Liver (tissue), 9 donors: ENCODE data around the gene GPR75. TPM values are rescaled to one million over a fixed set of nuclear protein-coding genes. Genes with fewer than 3 reads are reported as not detected.

Experiments used
- DNase-seq: peaks from one replicate; pipeline ENCODE4 v3.0.0-alpha.2; 2017; ENCODE audit warnings: low spot score
- H3K27ac ChIP-seq, 2 donors: one replicate each; pipeline ENCODE4 v1.7.0; 2013; ENCODE audit warnings: inconsistent platforms in 2 of 2, low read length in 2 of 2, control low read depth in 1 of 2, low read depth in 1 of 2, mild to moderate bottlenecking in 1 of 2
- H3K27me3 ChIP-seq, 4 donors: one replicate each; pipeline versions ENCODE4 v1.6.1 to v1.7.0; 2013; ENCODE audit warnings: low read length in 3 of 4, inconsistent platforms in 1 of 4, mild to moderate bottlenecking in 1 of 4, moderate library complexity in 1 of 4; ENCODE audit not compliant: control insufficient read depth in 4 of 4, insufficient read depth in 4 of 4
- H3K36me3 ChIP-seq, 4 donors: one replicate each; pipeline versions ENCODE4 v1.6.1 to v1.7.0; 2013; ENCODE audit warnings: low read length in 3 of 4, mild to moderate bottlenecking in 3 of 4, low read depth in 1 of 4, moderate library complexity in 1 of 4; ENCODE audit not compliant: control insufficient read depth in 4 of 4, insufficient read depth in 3 of 4
- H3K4me1 ChIP-seq, 4 donors: one replicate each; pipeline versions ENCODE4 v1.6.1 to v1.7.0; 2013; ENCODE audit warnings: low read length in 3 of 4, mild to moderate bottlenecking in 3 of 4, moderate library complexity in 1 of 4; ENCODE audit not compliant: control insufficient read depth in 4 of 4, insufficient read depth in 4 of 4
- H3K4me3 ChIP-seq, 3 donors: one replicate each; pipeline versions ENCODE4 v1.6.1 to v1.7.0; 2013; ENCODE audit warnings: low read length in 3 of 3, control low read depth in 1 of 3, low read depth in 1 of 3, mild to moderate bottlenecking in 1 of 3
- H3K9ac ChIP-seq, 2 donors: one replicate each; pipeline ENCODE4 v1.7.0; 2013; ENCODE audit warnings: low read length in 2 of 2, mild to moderate bottlenecking in 2 of 2, moderate library complexity in 2 of 2, control low read depth in 1 of 2, low read depth in 1 of 2
- H3K9me3 ChIP-seq, 4 donors: one replicate each; pipeline versions ENCODE4 v1.6.1 to v1.7.0; 2013; ENCODE audit warnings: low read length in 3 of 4; ENCODE audit not compliant: control insufficient read depth in 4 of 4
- CTCF ChIP-seq: fragments of 150-350 bp; IDR thresholded peaks from 2 replicates; pipeline ENCODE4 v1.5.1; 2017; ENCODE audit warnings: improper control_type of control experiment, low read depth, low read length; ENCODE audit not compliant: missing input control
- EGR1 ChIP-seq, 2 donors: IDR thresholded peaks; 2 replicates each; pipeline ENCODE4 v1.6.1; 2016 to 2018; ENCODE audit warnings: antibody characterized with exemption in 2 of 2, low read depth in 2 of 2
- FOXA1 ChIP-seq: IDR thresholded peaks from 2 replicates; pipeline ENCODE4 v1.6.1; 2016; ENCODE audit warnings: antibody characterized with exemption
- FOXA2 ChIP-seq: IDR thresholded peaks from 2 replicates; pipeline ENCODE4 v1.6.1; 2016; ENCODE audit warnings: antibody characterized with exemption
- HNF4A ChIP-seq, 2 donors: conservative IDR thresholded peaks; 2 replicates each; pipeline ENCODE4 v1.6.1; 2016; ENCODE audit warnings: antibody characterized with exemption in 2 of 2, mild to moderate bottlenecking in 2 of 2
- HNF4G ChIP-seq: IDR thresholded peaks from 2 replicates; pipeline ENCODE4 v1.6.1; 2016; ENCODE audit warnings: antibody characterized with exemption
- JUND ChIP-seq, 2 donors: IDR thresholded peaks; 2 replicates each; pipeline ENCODE4 v1.6.1; 2016; ENCODE audit warnings: antibody characterized with exemption in 2 of 2
- NR2F2 ChIP-seq: IDR thresholded peaks from 2 replicates; pipeline ENCODE4 v1.6.1; 2016; ENCODE audit warnings: antibody characterized with exemption
- RAD21 ChIP-seq, 2 donors: IDR thresholded peaks; 2 replicates each; pipeline ENCODE4 v1.6.1; 2016; ENCODE audit warnings: antibody characterized with exemption in 2 of 2, mild to moderate bottlenecking in 2 of 2
- RXRA ChIP-seq, 2 donors: IDR thresholded peaks; 2 replicates each; pipeline ENCODE4 v1.6.1; 2017 to 2018; ENCODE audit warnings: antibody characterized with exemption in 2 of 2, mild to moderate bottlenecking in 1 of 2
- SP1 ChIP-seq: IDR thresholded peaks from 2 replicates; pipeline ENCODE4 v1.6.1; 2018; ENCODE audit warnings: antibody characterized with exemption, mild to moderate bottlenecking
- TAF1 ChIP-seq: conservative IDR thresholded peaks from 2 replicates; pipeline ENCODE4 v1.6.1; 2016; ENCODE audit warnings: antibody characterized with exemption, mild to moderate bottlenecking
- YY1 ChIP-seq: IDR thresholded peaks from 2 replicates; pipeline ENCODE4 v1.6.1; 2016; ENCODE audit warnings: antibody characterized with exemption, mild to moderate bottlenecking
- whole genome bisulfite sequencing: extraction: QIAGEN DNeasy Blood & Tissue Kit; methylation state at CpG from one replicate; pipeline ENCODE4 v1.1.7; 2013; 5-methylcytosine and 5-hydroxymethylcytosine counted together
- polyA plus RNA-seq, 2 donors: library from polyadenylated mRNA; stranded (reverse) in 1 of 2; unstranded in 1 of 2; fragments of 200-250 nt in 1 of 2; fragments of >200 nt in 1 of 2; fragmentation: Nextera tagmentation in 1 of 2; extraction: Ambion mirVana in 1 of 2; gene quantifications; one replicate each; pipeline versions ENCODE4 v1.2.1 to v1.2.3, GENCODE V29; 2013 to 2015
- total RNA-seq, 2 donors: library from RNA; depleted of rRNA; stranded (reverse); fragments of >200 nt; gene quantifications; one replicate each; pipeline ENCODE4 v1.2.3, GENCODE V29; 2014
- TF ChIP-seq, protein P1 (sequence below): IDR thresholded peaks from 2 replicates; pipeline ENCODE4 v1.6.1; 2016; ENCODE audit warnings: antibody characterized with exemption, mild to moderate bottlenecking
- TF ChIP-seq, protein P2 (sequence below): IDR thresholded peaks from 2 replicates; pipeline ENCODE4 v1.6.1; 2016; ENCODE audit warnings: antibody characterized with exemption
- TF ChIP-seq, protein P3 (sequence below): IDR thresholded peaks from 2 replicates; pipeline ENCODE4 v1.6.1; 2016; ENCODE audit warnings: antibody characterized with exemption
- TF ChIP-seq, protein P4 (sequence below): IDR thresholded peaks from 2 replicates; pipeline ENCODE4 v1.6.1; 2016; ENCODE audit warnings: antibody characterized with exemption
- donor health status: healthy.
- donor health status: healthy.
- donor health status: healthy.
- donor health status: healthy.
- donor health status: healthy.

Gene GPR75
- total and polyA plus RNA-seq, 4 donors, result 0.21 to 5.4 (median 1.4) TPM

DNA sequence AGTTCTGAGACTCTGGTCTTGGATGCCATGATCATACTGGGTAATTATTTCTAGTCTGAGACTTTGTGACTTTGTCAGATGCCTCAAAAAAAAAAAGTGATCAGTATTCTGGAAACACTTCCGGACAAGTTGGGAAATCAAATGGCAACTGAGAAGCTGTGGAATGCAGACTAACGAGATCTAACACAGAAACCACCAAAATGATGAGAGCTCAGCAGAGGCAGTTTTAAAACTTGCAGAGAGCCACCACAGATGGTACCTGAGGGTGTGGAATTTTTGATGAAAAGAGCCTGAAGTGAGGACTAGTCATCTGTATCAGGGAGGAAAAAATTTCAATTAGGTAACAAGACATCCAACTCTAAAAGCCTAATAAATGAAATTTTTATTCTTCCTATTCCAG, 5.5 kb upstream of the GPR75 start:
- 88% methylated on average over 2 of the region's 2 CpGs for WGBS
- Histone ChIP-seq H3K9me3 (no peaks in the 10 kb centered on the region), H3K27me3 (no peaks in the 10 kb centered on the region), H3K9ac (no peak overlapping the region), H3K27ac (no peak overlapping the region), H3K4me1 (peaks cover 0 to 5% (median 2%) of the 10 kb centered on the region in 4 donors), H3K4me3 (no peak overlapping the region), H3K36me3 (peaks cover 6 to 22% (median 19%) of the 10 kb centered on the region in 4 donors)
- no peak for TF ChIP-seq EGR1 (IDR thresholded peaks at IDR 0.05; ENCODE audit: low read depth in 2 of 2)
- TF ChIP-seq FOXA1, result no peak
- TF ChIP-seq, protein P1, sequence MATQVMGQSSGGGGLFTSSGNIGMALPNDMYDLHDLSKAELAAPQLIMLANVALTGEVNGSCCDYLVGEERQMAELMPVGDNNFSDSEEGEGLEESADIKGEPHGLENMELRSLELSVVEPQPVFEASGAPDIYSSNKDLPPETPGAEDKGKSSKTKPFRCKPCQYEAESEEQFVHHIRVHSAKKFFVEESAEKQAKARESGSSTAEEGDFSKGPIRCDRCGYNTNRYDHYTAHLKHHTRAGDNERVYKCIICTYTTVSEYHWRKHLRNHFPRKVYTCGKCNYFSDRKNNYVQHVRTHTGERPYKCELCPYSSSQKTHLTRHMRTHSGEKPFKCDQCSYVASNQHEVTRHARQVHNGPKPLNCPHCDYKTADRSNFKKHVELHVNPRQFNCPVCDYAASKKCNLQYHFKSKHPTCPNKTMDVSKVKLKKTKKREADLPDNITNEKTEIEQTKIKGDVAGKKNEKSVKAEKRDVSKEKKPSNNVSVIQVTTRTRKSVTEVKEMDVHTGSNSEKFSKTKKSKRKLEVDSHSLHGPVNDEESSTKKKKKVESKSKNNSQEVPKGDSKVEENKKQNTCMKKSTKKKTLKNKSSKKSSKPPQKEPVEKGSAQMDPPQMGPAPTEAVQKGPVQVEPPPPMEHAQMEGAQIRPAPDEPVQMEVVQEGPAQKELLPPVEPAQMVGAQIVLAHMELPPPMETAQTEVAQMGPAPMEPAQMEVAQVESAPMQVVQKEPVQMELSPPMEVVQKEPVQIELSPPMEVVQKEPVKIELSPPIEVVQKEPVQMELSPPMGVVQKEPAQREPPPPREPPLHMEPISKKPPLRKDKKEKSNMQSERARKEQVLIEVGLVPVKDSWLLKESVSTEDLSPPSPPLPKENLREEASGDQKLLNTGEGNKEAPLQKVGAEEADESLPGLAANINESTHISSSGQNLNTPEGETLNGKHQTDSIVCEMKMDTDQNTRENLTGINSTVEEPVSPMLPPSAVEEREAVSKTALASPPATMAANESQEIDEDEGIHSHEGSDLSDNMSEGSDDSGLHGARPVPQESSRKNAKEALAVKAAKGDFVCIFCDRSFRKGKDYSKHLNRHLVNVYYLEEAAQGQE, result no peak
- TF ChIP-seq JUND (IDR thresholded peaks at IDR 0.05), result no peak
- TF ChIP-seq, protein P2, sequence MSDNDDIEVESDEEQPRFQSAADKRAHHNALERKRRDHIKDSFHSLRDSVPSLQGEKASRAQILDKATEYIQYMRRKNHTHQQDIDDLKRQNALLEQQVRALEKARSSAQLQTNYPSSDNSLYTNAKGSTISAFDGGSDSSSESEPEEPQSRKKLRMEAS, result no peak
- TF ChIP-seq RXRA (IDR thresholded peaks at IDR 0.05), result no peak
- TF ChIP-seq NR2F2, result no peak
- no peak for TF ChIP-seq YY1
- no peak for TF ChIP-seq RAD21 (IDR thresholded peaks at IDR 0.05)
- no peak for TF ChIP-seq HNF4G
- TF ChIP-seq CTCF, result no peak
- TF ChIP-seq HNF4A (conservative IDR thresholded peaks at IDR 0.05), result no peak
- TF ChIP-seq FOXA2, result no peak
- no peak for TF ChIP-seq TAF1
- TF ChIP-seq, protein P3, sequence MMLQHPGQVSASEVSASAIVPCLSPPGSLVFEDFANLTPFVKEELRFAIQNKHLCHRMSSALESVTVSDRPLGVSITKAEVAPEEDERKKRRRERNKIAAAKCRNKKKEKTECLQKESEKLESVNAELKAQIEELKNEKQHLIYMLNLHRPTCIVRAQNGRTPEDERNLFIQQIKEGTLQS, result no peak
- TF ChIP-seq, protein P4, sequence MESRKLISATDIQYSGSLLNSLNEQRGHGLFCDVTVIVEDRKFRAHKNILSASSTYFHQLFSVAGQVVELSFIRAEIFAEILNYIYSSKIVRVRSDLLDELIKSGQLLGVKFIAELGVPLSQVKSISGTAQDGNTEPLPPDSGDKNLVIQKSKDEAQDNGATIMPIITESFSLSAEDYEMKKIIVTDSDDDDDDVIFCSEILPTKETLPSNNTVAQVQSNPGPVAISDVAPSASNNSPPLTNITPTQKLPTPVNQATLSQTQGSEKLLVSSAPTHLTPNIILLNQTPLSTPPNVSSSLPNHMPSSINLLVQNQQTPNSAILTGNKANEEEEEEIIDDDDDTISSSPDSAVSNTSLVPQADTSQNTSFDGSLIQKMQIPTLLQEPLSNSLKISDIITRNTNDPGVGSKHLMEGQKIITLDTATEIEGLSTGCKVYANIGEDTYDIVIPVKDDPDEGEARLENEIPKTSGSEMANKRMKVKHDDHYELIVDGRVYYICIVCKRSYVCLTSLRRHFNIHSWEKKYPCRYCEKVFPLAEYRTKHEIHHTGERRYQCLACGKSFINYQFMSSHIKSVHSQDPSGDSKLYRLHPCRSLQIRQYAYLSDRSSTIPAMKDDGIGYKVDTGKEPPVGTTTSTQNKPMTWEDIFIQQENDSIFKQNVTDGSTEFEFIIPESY, result no peak
- no peak for TF ChIP-seq SP1
- no peak for DNase-seq
